GM23248 (cell line): Measurements from ENCODE around the gene PCDHA1.

Source experiments
- EZH2 ChIP-seq: fragments of 200-600 bp; sonication (generic); IDR thresholded peaks from 2 replicates; pipeline ENCODE4 v1.6.1; 2018; ENCODE audit warnings: antibody characterized with exemption, mild to moderate bottlenecking; ENCODE audit not compliant: insufficient read depth, poor library complexity, severe bottlenecking
- EZH2phosphoT487 ChIP-seq: fragments of 200-600 bp; sonication (generic); IDR thresholded peaks from 2 replicates; pipeline ENCODE4 v1.6.1; 2018; ENCODE audit warnings: antibody characterized with exemption, moderate library complexity, mild to moderate bottlenecking, low read depth; ENCODE audit not compliant: insufficient read depth

DNA sequence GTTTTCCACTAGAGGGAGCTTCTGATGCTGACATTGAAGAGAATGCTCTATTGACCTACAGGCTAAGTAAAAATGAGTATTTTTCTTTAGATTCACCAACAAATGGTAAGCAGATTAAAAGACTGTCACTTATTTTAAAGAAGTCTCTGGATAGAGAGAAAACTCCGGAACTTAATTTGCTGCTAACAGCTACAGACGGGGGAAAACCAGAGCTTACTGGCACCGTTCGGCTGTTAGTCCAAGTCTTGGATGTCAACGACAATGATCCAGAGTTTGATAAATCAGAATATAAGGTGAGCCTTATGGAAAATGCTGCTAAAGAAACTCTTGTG, 83.6 kb downstream of the PCDHA1 start:
- TF ChIP-seq EZH2 (no peak), EZH2phosphoT487 (no peak)
